ENCODE measurements around the gene BCKDHB. TPM values are rescaled to one million over a fixed set of nuclear protein-coding genes. Genes with fewer than 3 reads are reported as not detected.
A peak's percentile ranks its signal among the peaks of the same experiment; 100 is the strongest.

The BCKDHB gene
- polyA plus RNA-seq, 2 of the 4 experiments (the other 2 are of a cell fraction), result 7.7 to 15.0 TPM

DNA sequence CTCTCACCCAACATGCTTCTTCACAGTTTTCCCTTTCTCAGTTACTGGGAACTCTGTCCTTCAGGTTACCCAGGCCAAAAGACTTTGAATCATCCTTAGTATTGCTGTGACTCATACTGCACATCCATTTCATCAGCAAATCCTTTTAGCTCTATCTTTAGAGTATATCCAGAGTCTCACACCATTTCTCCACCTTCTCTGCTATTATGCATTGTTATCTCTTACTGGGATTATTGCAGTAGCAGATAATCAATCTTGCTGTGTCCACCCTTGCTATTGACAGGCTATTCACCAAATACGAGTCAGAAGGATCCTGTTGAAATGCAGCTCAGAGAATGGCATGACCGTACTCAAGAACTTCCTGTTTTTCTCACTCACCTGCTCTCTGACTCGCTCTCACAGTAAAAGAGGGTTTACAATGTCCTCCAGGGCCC, 57.3 kb downstream of the BCKDHB start:
- TF ChIP-seq FOSL2 (IDR thresholded peaks at IDR 0.05) (0 out of 2 replicates have a peak, but pooled peaks have one; percentile 59), FOSL2 (CRISPR knock-in tag; IDR thresholded peaks at IDR 0.05) (peak; percentile 60), MYC (IDR thresholded peaks at IDR 0.05; ENCODE audit: borderline replicate concordance, low read length) (no peak), JUNB (IDR thresholded peaks at IDR 0.05) (peak; percentile 55; the same call in 1 of the 2 replicates)
- H3K27ac ChIP-seq, result peak overlapping the region; percentile 69 to 80
- H3K4me3 ChIP-seq, result no peak overlapping the region
- peak overlapping the region; percentile 74 for H3K4me2 ChIP-seq
- WGBS (ENCODE audit: missing lambda C conversion rate), result 38% methylated on average over 3 of the region's 3 CpGs
- FAIRE-seq, result no peak
- H3K9me3 ChIP-seq, result no peaks in the 10 kb centered on the region
- POLR2A ChIA-PET, result interaction anchor here (1.0 kb wide), 1 partner anchor 57 kb away, joined by 5 read pairs; the partner anchor contains the start of gene BCKDHB
- peak; percentile 4 to 29 for DNase-seq (ENCODE audit: low read depth in 1 of 2, low spot score in 1 of 2)
- CTCF ChIA-PET, result no interaction called here
- peak; percentile 79 to 96 for ATAC-seq
- peaks cover 17% of the 10 kb centered on the region for H3K4me1 ChIP-seq

GRCh38 chr6:80165143-80165542, 58.7 kb downstream of the BCKDHB start:
- ATAC-seq, result no peak
- peaks cover 17% of the 10 kb centered on the region for H3K4me1 ChIP-seq
- CTCF ChIA-PET, result no interaction called here
- POLR2A ChIA-PET, result no interaction called here
- no peak for DNase-seq (ENCODE audit: low read depth in 1 of 2, low spot score in 1 of 2)
- no peaks in the 10 kb centered on the region for H3K9me3 ChIP-seq
- no peak overlapping the region; the same call in 2 of the 3 replicates for H3K4me2 ChIP-seq
- no peak for TF ChIP-seq SREBF2 (IDR thresholded peaks at IDR 0.05)
- no peak for TF ChIP-seq HOXB5 (CRISPR knock-in tag; IDR thresholded peaks at IDR 0.05)
- no peak for TF ChIP-seq MYC (IDR thresholded peaks at IDR 0.05; ENCODE audit: borderline replicate concordance, low read length)
- no peak for FAIRE-seq
- no peak overlapping the region for H3K4me3 ChIP-seq
- WGBS (ENCODE audit: missing lambda C conversion rate), result 81% methylated on average over 3 of the region's 3 CpGs
- no peak overlapping the region; a peak in 1 of 6 replicates for H3K27ac ChIP-seq

DNA sequence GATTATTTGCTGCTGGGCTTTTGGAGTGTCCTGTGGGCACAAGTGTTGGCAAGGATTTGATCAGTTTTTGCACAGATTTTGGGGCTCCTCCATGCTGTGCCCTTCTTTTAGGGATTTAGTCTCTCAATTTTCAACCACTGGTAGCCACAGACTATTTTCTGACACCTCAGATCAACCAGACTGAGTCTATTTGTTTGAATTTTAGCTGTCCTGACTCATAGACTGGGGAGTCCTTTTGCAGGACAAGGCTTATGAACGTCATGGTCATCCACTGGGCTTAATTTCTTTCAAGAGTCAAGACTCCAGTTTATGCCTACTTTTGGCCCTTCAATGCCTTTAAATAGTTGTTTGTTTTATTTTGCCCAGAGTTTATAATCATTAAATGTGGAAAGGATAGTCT, 59.3 kb downstream of the BCKDHB start:
- Histone ChIP-seq H3K27ac (peak overlapping the region in 1 of 2 experiments; percentile 9; a peak in 1 of 6 replicates), H3K4me2 (no peak overlapping the region)
- CTCF ChIA-PET, result no interaction called here

GRCh38 chr6:80170433-80170832, 64.0 kb downstream of the BCKDHB start:
- Histone ChIP-seq H3K27ac (no peak overlapping the region), H3K4me3 (no peak overlapping the region), H3K4me1 (no peaks in the 10 kb centered on the region), H3K4me2 (no peak overlapping the region), H3K9me3 (no peaks in the 10 kb centered on the region)
- no peak for FAIRE-seq
- no peak for ATAC-seq
- ChIA-PET POLR2A (no interaction called here), CTCF (no interaction called here)
- 89% methylated on average over 3 of the region's 3 CpGs for WGBS (ENCODE audit: missing lambda C conversion rate)
- no peak for DNase-seq (ENCODE audit: low read depth in 1 of 2, low spot score in 1 of 2)
- no peak for TF ChIP-seq ZSCAN20 (CRISPR knock-in tag; IDR thresholded peaks at IDR 0.05)
- no peak for TF ChIP-seq MAFK (IDR thresholded peaks at IDR 0.05; ENCODE audit: partially characterized antibody)
- no peak for TF ChIP-seq GATA3 (IDR thresholded peaks at IDR 0.05; ENCODE audit: borderline replicate concordance)
- TF ChIP-seq EHF (CRISPR knock-in tag; IDR thresholded peaks at IDR 0.05), result no peak

More for the DNA sequence above, 59.3 kb downstream of the BCKDHB start:
- Histone ChIP-seq H3K9me3 (no peaks in the 10 kb centered on the region), H3K4me3 (no peak overlapping the region), H3K4me1 (peaks cover 17% of the 10 kb centered on the region)
- WGBS (ENCODE audit: missing lambda C conversion rate), result 80% methylated on average over 1 of the region's 1 CpG
- FAIRE-seq (no peak), DNase-seq (ENCODE audit: low read depth in 1 of 2, low spot score in 1 of 2) (no peak), ATAC-seq (no peak)
- no peak for TF ChIP-seq HEYL (CRISPR knock-in tag; IDR thresholded peaks at IDR 0.05)
- no peak for TF ChIP-seq RARB (CRISPR knock-in tag; IDR thresholded peaks at IDR 0.05)
- POLR2A ChIA-PET, result no interaction called here

- TF ChIP-seq FOSL2 (IDR thresholded peaks at IDR 0.05) (no peak), FOSL2 (CRISPR knock-in tag; IDR thresholded peaks at IDR 0.05) (no peak), MAFK (IDR thresholded peaks at IDR 0.05; ENCODE audit: partially characterized antibody) (no peak), HDAC2 (IDR thresholded peaks at IDR 0.05) (no peak), HOXA7 (CRISPR knock-in tag; IDR thresholded peaks at IDR 0.05) (no peak), RAD21 (conservative IDR thresholded peaks at IDR 0.05 in 1 of 2, IDR thresholded peaks at IDR 0.05 in 1 of 2) (no peak), JUN (IDR thresholded peaks at IDR 0.05) (no peak), GATA3 (IDR thresholded peaks at IDR 0.05; ENCODE audit: borderline replicate concordance) (no peak), PHF8 (IDR thresholded peaks at IDR 0.05; ENCODE audit: borderline replicate concordance, low read depth) (no peak), KDM5A (IDR thresholded peaks at IDR 0.05) (no peak), ZC3H11A (IDR thresholded peaks at IDR 0.05) (no peak)
- TF ChIP-seq, protein P1, sequence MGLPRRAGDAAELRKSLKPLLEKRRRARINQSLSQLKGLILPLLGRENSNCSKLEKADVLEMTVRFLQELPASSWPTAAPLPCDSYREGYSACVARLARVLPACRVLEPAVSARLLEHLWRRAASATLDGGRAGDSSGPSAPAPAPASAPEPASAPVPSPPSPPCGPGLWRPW (IDR thresholded peaks at IDR 0.05), result no peak
- TF ChIP-seq, protein P2, sequence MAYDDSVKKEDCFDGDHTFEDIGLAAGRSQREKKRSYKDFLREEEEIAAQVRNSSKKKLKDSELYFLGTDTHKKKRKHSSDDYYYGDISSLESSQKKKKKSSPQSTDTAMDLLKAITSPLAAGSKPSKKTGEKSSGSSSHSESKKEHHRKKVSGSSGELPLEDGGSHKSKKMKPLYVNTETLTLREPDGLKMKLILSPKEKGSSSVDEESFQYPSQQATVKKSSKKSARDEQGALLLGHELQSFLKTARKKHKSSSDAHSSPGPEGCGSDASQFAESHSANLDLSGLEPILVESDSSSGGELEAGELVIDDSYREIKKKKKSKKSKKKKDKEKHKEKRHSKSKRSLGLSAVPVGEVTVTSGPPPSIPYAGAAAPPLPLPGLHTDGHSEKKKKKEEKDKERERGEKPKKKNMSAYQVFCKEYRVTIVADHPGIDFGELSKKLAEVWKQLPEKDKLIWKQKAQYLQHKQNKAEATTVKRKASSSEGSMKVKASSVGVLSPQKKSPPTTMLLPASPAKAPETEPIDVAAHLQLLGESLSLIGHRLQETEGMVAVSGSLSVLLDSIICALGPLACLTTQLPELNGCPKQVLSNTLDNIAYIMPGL (CRISPR knock-in tag; IDR thresholded peaks at IDR 0.05; ENCODE audit: borderline replicate concordance), result no peak
- FAIRE-seq, result no peak
- DNase-seq (ENCODE audit: low read depth in 1 of 2, low spot score in 1 of 2), result no peak
- CTCF ChIA-PET, result no interaction called here
- H3K4me3 ChIP-seq, result no peak overlapping the region
- H3K9me3 ChIP-seq, result no peaks in the 10 kb centered on the region
- no peaks in the 10 kb centered on the region for H3K4me1 ChIP-seq
- no peak for ATAC-seq
- no peak overlapping the region for H3K4me2 ChIP-seq
- H3K27ac ChIP-seq, result no peak overlapping the region
- POLR2A ChIA-PET, result no interaction called here
- WGBS (ENCODE audit: missing lambda C conversion rate), result 100% methylated on average over 1 of the region's 1 CpG
These were observed 66.9 kb downstream of the BCKDHB start for GRCh38 chr6:80173411-80173810.

Measured in A549 (cell line).